Esophagus squamous epithelium (tissue), 4 donors: ENCODE measurements around the gene RPL35.

ENCODE experiments used
- CTCF ChIP-seq, 6 experiments: fragments of 450-650 bp in 4 of 6; fragments of 200-600 bp in 2 of 6; sonication (generic) in 2 of 6; IDR thresholded peaks; one replicate each; pipeline ENCODE4 v1.5.1; 2016 to 2019; ENCODE audit warnings: antibody characterized with exemption in 6 of 6, mild to moderate bottlenecking in 4 of 6, moderate library complexity in 4 of 6
- POLR2A ChIP-seq, 4 donors: fragments of 450-650 bp; IDR thresholded peaks; one replicate each; pipeline ENCODE4 v1.6.1; 2017; ENCODE audit warnings: antibody characterized with exemption in 4 of 4, mild to moderate bottlenecking in 4 of 4, moderate library complexity in 3 of 4

- TF ChIP-seq CTCF (IDR thresholded peaks at IDR 0.05), result no peak
- no peak for TF ChIP-seq POLR2A (IDR thresholded peaks at IDR 0.05)
Observed at GRCh38 chr9:124858330-124859046, 3.3 kb downstream of the RPL35 start.
